Right atrium auricular region (tissue), 2 donors: ENCODE results near the gene TRPM1. TPM values are rescaled to one million over a fixed set of nuclear protein-coding genes. Genes with fewer than 3 reads are reported as not detected.

ENCODE experiments used
- DNase-seq: peaks from one replicate; pipeline ENCODE4 v3.0.0-alpha.2; 2019; ENCODE audit warnings: low spot score
- H3K27ac ChIP-seq, 2 donors: fragments of 200-600 bp; sonication (generic); 1 replicate in 1 of 2; 2 replicates in 1 of 2; pipeline ENCODE4 v1.5.1; 2016 to 2019
- H3K27me3 ChIP-seq, 2 donors: fragments of 200-600 bp; sonication (generic); one replicate each; pipeline versions ENCODE4 v1.5.1 to v1.6.0; 2017 to 2019
- H3K36me3 ChIP-seq: fragments of 200-600 bp; sonication (generic); one replicate; pipeline ENCODE4 v1.5.1; 2016
- H3K4me1 ChIP-seq, 2 donors: fragments of 200-600 bp; sonication (generic); one replicate each; pipeline versions ENCODE4 v1.5.1 to v1.6.0; 2017 to 2019
- H3K4me3 ChIP-seq, 2 donors: fragments of 200-600 bp; sonication (generic); 1 replicate in 1 of 2; 2 replicates in 1 of 2; pipeline ENCODE4 v1.5.1; 2017 to 2019; ENCODE audit warnings: mild to moderate bottlenecking in 1 of 2, moderate library complexity in 1 of 2
- H3K9me3 ChIP-seq, 2 donors: fragments of 200-600 bp; sonication (generic); one replicate each; pipeline ENCODE4 v1.5.1; 2019
- total RNA-seq, 2 donors: library from RNA; depleted of rRNA; stranded (reverse); fragments of >200 nt; gene quantifications; one replicate each; pipeline ENCODE4 v1.1.0, GENCODE V29; 2016
- TF ChIP-seq, protein P1 (sequence below), 2 donors: fragments of 200-600 bp; sonication (generic); IDR thresholded peaks; one replicate each; pipeline ENCODE4 v1.5.1; 2019; ENCODE audit warnings: antibody characterized with exemption in 2 of 2

The TRPM1 gene
- total RNA-seq, 2 donors from 2014 or later = not detected

GRCh38 chr15:31136016-31136415 is 34.5 kb upstream of the TRPM1 start:
- no peaks in the 10 kb centered on the region for H3K9me3 ChIP-seq
- H3K4me1 ChIP-seq = no peaks in the 10 kb centered on the region
- DNase-seq = peak; percentile 36
- no peak overlapping the region for H3K27ac ChIP-seq
- no peaks in the 10 kb centered on the region for H3K27me3 ChIP-seq
- TF ChIP-seq, protein P1, sequence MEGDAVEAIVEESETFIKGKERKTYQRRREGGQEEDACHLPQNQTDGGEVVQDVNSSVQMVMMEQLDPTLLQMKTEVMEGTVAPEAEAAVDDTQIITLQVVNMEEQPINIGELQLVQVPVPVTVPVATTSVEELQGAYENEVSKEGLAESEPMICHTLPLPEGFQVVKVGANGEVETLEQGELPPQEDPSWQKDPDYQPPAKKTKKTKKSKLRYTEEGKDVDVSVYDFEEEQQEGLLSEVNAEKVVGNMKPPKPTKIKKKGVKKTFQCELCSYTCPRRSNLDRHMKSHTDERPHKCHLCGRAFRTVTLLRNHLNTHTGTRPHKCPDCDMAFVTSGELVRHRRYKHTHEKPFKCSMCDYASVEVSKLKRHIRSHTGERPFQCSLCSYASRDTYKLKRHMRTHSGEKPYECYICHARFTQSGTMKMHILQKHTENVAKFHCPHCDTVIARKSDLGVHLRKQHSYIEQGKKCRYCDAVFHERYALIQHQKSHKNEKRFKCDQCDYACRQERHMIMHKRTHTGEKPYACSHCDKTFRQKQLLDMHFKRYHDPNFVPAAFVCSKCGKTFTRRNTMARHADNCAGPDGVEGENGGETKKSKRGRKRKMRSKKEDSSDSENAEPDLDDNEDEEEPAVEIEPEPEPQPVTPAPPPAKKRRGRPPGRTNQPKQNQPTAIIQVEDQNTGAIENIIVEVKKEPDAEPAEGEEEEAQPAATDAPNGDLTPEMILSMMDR (IDR thresholded peaks at IDR 0.05) = no peak
- no peak overlapping the region for H3K4me3 ChIP-seq
- H3K36me3 ChIP-seq = no peaks in the 10 kb centered on the region

- Histone ChIP-seq H3K27ac (no peak overlapping the region), H3K4me3 (no peak overlapping the region), H3K27me3 (no peaks in the 10 kb centered on the region), H3K4me1 (no peaks in the 10 kb centered on the region), H3K9me3 (no peaks in the 10 kb centered on the region), H3K36me3 (no peaks in the 10 kb centered on the region)
- TF ChIP-seq, protein P1 (IDR thresholded peaks at IDR 0.05) = no peak
- DNase-seq = no peak
These were observed 34.0 kb upstream of the TRPM1 start for GRCh38 chr15:31135523-31135922.

- peak; percentile 23 for DNase-seq
- Histone ChIP-seq H3K36me3 (no peaks in the 10 kb centered on the region), H3K4me3 (no peak overlapping the region), H3K27me3 (no peaks in the 10 kb centered on the region), H3K4me1 (peaks cover 0 to 7% of the 10 kb centered on the region in 2 donors), H3K9me3 (no peaks in the 10 kb centered on the region), H3K27ac (no peak overlapping the region)
- TF ChIP-seq, protein P1 (IDR thresholded peaks at IDR 0.05) = no peak
These were observed 32.4 kb upstream of the TRPM1 start for GRCh38 chr15:31133890-31134289.

- H3K36me3 ChIP-seq = no peaks in the 10 kb centered on the region
- H3K9me3 ChIP-seq = no peaks in the 10 kb centered on the region
- TF ChIP-seq, protein P1 (IDR thresholded peaks at IDR 0.05) = no peak
- no peak overlapping the region for H3K27ac ChIP-seq
- no peak for DNase-seq
- H3K4me1 ChIP-seq = peaks cover 0 to 10% of the 10 kb centered on the region in 2 donors
- no peak overlapping the region for H3K4me3 ChIP-seq
- H3K27me3 ChIP-seq = no peaks in the 10 kb centered on the region
These were observed 30.4 kb upstream of the TRPM1 start for GRCh38 chr15:31131853-31132375.

- no peaks in the 10 kb centered on the region for H3K9me3 ChIP-seq
- no peak overlapping the region for H3K27ac ChIP-seq
- H3K27me3 ChIP-seq = no peaks in the 10 kb centered on the region
- TF ChIP-seq, protein P1 (IDR thresholded peaks at IDR 0.05) = no peak
- no peaks in the 10 kb centered on the region for H3K36me3 ChIP-seq
- H3K4me1 ChIP-seq = peaks cover 0 to 10% of the 10 kb centered on the region in 2 donors
- H3K4me3 ChIP-seq = no peak overlapping the region
- no peak for DNase-seq
These were observed 29.2 kb upstream of the TRPM1 start for GRCh38 chr15:31130576-31131237.
